ENCODE measurements around the gene ATP11A. TPM values are rescaled to one million over a fixed set of nuclear protein-coding genes. Genes with fewer than 3 reads are reported as not detected.

ATP11A gene
- total RNA-seq, 1 experiment from 2014 or later = 80.4 TPM

DNA sequence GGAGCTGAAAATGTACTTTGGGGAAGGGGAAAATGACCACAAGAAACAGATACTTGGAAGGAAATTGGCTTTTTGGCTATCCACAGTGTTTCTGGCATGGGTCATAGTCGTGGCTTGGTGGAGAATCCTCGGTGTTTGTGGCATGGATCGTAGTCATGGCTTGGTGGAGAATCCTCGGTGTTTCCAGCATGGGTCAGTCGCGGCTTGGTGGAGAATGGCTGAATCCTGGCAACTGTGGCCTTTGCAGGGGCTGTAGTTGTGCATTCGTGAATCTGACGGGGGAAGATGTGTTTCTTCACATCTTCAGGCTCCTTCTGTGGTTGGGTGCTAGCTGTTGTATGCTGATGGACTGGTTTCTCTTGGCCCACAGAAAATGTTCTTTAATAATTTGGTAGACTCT is 217.4 kb downstream of the ATP11A start:
- TF ChIP-seq RAD21 (IDR thresholded peaks at IDR 0.05; ENCODE audit: low read depth) (no peak), SRF (IDR thresholded peaks at IDR 0.05; ENCODE audit: low read depth) (no peak), EZH2 (IDR thresholded peaks at IDR 0.05) (no peak), JUND (IDR thresholded peaks at IDR 0.05) (no peak), ZBTB33 (IDR thresholded peaks at IDR 0.05; ENCODE audit: extremely low read depth, insufficient replicate concordance, low read length) (no peak), EZH2phosphoT487 (IDR thresholded peaks at IDR 0.05; ENCODE audit: borderline replicate concordance) (no peak)
- TF ChIP-seq, protein P1, sequence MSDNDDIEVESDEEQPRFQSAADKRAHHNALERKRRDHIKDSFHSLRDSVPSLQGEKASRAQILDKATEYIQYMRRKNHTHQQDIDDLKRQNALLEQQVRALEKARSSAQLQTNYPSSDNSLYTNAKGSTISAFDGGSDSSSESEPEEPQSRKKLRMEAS (IDR thresholded peaks at IDR 0.05) = no peak
- TF ChIP-seq, protein P2, sequence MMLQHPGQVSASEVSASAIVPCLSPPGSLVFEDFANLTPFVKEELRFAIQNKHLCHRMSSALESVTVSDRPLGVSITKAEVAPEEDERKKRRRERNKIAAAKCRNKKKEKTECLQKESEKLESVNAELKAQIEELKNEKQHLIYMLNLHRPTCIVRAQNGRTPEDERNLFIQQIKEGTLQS (IDR thresholded peaks at IDR 0.05) = no peak
- Histone ChIP-seq H4K20me1 (ENCODE audit: insufficient read depth) (no peaks in the 10 kb centered on the region), H3K9me3 (ENCODE audit: control insufficient read depth in 1 of 2, insufficient read depth in 1 of 2, low read depth in 1 of 2, low read length in 2 of 2) (no peaks in the 10 kb centered on the region), H3K4me1 (ENCODE audit: control insufficient read depth in 1 of 2, insufficient read depth in 2 of 2, low read length in 2 of 2) (peaks cover 5 to 13% of the 10 kb centered on the region in 2 experiments), H3K4me2 (ENCODE audit: low read length) (no peak overlapping the region), H3K9me2 (ENCODE audit: insufficient read depth) (no peaks in the 10 kb centered on the region), H3K4me3 (replicated peaks in 1 of 2; ENCODE audit: low read depth in 1 of 2, low read length in 2 of 2) (no peak overlapping the region), H2AFZ (ENCODE audit: low read depth, low read length, poor library complexity, severe bottlenecking) (no peak overlapping the region), H3K27ac (ENCODE audit: low read depth, low read length) (no peak overlapping the region), H3K36me3 (ENCODE audit: control insufficient read depth in 1 of 2, insufficient read depth in 2 of 2, low read length in 2 of 2) (no peaks in the 10 kb centered on the region), H3K9ac (ENCODE audit: low read length) (no peak overlapping the region), H3K79me2 (ENCODE audit: insufficient read depth, low read length) (no peaks in the 10 kb centered on the region), H3K27me3 (ENCODE audit: insufficient read depth, low read length) (no peaks in the 10 kb centered on the region)
- ChIA-PET RAD21 (ENCODE audit: low non-redundant PET in 1 of 2, low total read pairs in 2 of 2, uncharacterized antibody in 2 of 2, unreplicated experiment in 2 of 2) (no interaction called here), CTCF (no interaction called here), POLR2A (no interaction called here)
- no peak for ATAC-seq
- no TSS peak for BruUV-seq (replicated peaks)
- intact Hi-C loops (cut with micrococcal nuclease) = no loop called here
- DNase-seq (ENCODE audit: low read depth, low spot score) = no peak

DNA sequence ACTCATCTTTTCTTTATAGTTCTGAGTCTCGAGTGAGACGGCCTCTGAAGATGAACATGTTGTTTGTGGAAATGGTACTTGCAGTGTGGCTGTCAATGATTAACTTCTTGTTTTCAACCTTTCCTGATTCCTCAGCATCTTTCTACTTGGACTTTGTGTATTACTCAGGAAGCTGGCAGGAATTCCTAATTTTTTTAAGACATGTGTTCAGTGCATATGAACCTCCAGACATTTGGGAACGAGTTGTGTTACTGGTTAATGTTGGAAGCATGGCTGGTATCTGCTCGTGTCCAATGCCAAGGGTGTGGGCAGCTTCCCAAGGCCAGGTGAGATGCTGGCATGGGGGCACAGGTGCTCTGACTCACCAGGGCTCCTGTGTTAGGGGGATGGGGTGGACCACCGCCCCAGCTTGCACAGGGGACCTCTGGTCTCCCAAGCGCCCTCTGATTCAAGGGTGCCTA is 218.1 kb downstream of the ATP11A start:
- H3K9me3 ChIP-seq (ENCODE audit: control insufficient read depth in 1 of 2, insufficient read depth in 1 of 2, low read depth in 1 of 2, low read length in 2 of 2) = no peaks in the 10 kb centered on the region
- no peak overlapping the region for H3K27ac ChIP-seq (ENCODE audit: low read depth, low read length)
- no peaks in the 10 kb centered on the region for H4K20me1 ChIP-seq (ENCODE audit: insufficient read depth)
- POLR2A ChIA-PET = no interaction called here
- no peaks in the 10 kb centered on the region for H3K27me3 ChIP-seq (ENCODE audit: insufficient read depth, low read length)
- ATAC-seq (no peak), DNase-seq (ENCODE audit: low read depth, low spot score) (no peak)
- H3K36me3 ChIP-seq (ENCODE audit: control insufficient read depth in 1 of 2, insufficient read depth in 2 of 2, low read length in 2 of 2) = no peaks in the 10 kb centered on the region
- no peak overlapping the region for H3K9ac ChIP-seq (ENCODE audit: low read length)
- no peaks in the 10 kb centered on the region for H3K79me2 ChIP-seq (ENCODE audit: insufficient read depth, low read length)
- CTCF ChIA-PET = no interaction called here
- no peaks in the 10 kb centered on the region for H3K9me2 ChIP-seq (ENCODE audit: insufficient read depth)
- no peak overlapping the region for H2AFZ ChIP-seq (ENCODE audit: low read depth, low read length, poor library complexity, severe bottlenecking)
- RAD21 ChIA-PET (ENCODE audit: low non-redundant PET in 1 of 2, low total read pairs in 2 of 2, uncharacterized antibody in 2 of 2, unreplicated experiment in 2 of 2) = no interaction called here
- H3K4me3 ChIP-seq (replicated peaks in 1 of 2; ENCODE audit: low read depth in 1 of 2, low read length in 2 of 2) = no peak overlapping the region
- intact Hi-C loops (cut with micrococcal nuclease) = no loop called here
- H3K4me2 ChIP-seq (ENCODE audit: low read length) = no peak overlapping the region
- no TSS peak for BruUV-seq (replicated peaks)
- H3K4me1 ChIP-seq (ENCODE audit: control insufficient read depth in 1 of 2, insufficient read depth in 2 of 2, low read length in 2 of 2) = peaks cover 5 to 13% of the 10 kb centered on the region in 2 experiments
- TF ChIP-seq POLR2A (IDR thresholded peaks at IDR 0.05; ENCODE audit: borderline replicate concordance, extremely low read depth, insufficient read depth, insufficient read length) = no peak
- no peak for TF ChIP-seq ZNF274 (IDR thresholded peaks at IDR 0.05; ENCODE audit: low read depth, low read length)
- no peak for TF ChIP-seq EGR1 (IDR thresholded peaks at IDR 0.05; ENCODE audit: low read depth)
- TF ChIP-seq YY1 (IDR thresholded peaks at IDR 0.05; ENCODE audit: extremely low read depth, insufficient replicate concordance, low read depth, low read length) = no peak
- no peak for TF ChIP-seq REST (IDR thresholded peaks at IDR 0.05; ENCODE audit: low read depth)

Measured in HCT116 (cell line).